NCI-H2227 (cell line): ENCODE results near the gene FAM181A.

Experiments
- DNase-seq: peaks from one replicate; lab custom pipeline; 2025; ENCODE audit not compliant: unreplicated experiment; lab: John Stamatoyannopoulos, UW

The FAM181A gene

DNA sequence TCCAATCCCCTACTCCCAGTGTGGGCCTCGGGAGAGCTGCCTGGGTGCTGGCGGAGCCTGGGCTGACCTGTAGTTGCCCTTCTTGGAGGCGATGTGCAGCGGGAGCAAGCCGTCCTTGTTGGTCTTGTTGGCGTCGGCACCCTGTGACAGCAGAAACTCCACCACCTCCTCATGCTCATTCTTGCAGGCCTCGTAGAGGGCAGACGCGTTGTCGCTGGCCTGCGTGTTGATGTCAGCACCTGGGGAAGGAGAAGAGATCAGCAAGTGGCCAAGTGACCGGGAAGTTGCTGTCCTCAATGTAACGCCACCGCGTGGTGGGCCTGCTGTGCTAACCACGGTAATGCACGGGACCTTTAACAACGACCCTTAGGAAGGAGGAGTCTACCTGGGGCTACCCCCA is 20.1 kb downstream of the FAM181A start:
- no peak for DNase-seq

GRCh38 chr14:93949511-93950075 is 22.4 kb downstream of the FAM181A start:
- no peak for DNase-seq

- DNase-seq = no peak
These were observed 23.9 kb downstream of the FAM181A start for GRCh38 chr14:93950948-93951634.

GRCh38 chr14:93951635-93952540 is 24.7 kb downstream of the FAM181A start:
- DNase-seq = no peak

- no peak for DNase-seq
These were observed 25.7 kb downstream of the FAM181A start for GRCh38 chr14:93952829-93953228.

DNA sequence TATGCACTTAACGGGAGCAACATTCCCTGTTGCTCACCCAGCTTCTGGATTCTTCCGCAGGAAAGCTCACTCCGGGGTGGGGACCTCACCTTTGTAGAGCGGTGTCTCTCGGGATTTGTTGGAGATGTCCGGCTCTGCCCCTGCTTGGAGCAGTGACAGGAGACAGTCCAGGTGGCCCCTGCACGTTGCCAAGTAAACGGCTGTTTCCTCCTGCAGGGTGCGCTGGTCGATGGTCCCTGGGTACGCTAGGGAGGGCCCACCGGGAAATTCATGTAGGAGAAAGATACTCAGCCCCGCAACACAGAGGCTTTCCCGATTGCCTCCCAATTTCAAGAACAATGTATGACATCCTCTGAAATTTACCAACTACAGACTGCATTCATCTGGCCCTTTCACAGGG is 26.1 kb downstream of the FAM181A start:
- DNase-seq = no peak

DNA sequence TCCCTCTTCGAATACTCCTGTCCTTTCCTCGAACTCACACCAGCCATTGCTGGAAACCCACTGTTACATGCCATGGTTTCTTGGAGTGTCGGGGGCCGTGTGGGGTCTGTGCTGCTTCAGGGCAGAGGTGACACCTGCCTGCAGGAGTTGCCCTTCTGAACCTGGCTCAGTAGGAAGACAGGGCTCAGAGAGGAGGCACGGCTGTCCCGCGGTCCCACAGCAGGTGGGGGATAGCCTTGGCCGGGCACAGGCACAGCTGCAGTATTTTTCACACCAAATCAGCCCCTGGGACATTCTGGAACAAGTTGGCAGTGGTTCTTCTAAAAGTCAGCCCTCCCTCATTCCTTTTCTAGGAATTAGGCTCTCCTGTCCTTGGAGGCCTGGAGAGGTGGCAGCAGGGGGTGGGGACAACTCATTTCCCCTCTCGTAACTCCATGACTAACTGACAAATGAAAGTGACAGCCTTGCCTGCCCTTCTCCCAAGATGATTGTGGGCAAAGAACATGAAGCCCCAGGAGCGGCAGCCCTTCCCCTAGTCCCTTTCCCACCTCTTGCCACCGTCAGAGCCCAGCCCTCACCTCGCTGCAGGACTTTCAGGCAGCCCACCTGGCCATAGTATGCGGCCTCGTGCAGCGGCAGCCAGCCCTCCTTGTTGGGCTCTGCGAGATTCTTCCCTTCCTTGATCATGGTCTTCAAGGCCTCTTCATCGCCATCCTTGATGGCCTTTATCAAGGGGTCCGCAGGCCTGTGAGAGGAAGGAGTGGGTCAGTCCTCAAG is 26.8 kb downstream of the FAM181A start:
- DNase-seq = no peak

DNA sequence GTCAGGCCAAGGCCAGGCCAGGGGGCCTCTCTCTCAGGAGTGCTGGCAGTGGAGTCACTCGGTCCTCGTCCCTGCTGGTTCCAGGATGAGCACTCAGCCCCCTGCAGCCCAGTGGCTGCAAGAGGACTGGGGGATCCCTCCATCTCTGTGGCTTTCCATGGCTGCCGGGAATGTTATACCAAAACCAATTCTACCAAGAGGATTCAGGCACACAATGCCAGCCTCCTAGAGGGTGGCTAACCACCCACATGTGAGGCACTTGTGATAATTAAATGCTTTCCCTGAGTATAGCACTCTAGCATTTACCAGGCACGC is 27.3 kb downstream of the FAM181A start:
- DNase-seq = no peak

DNA sequence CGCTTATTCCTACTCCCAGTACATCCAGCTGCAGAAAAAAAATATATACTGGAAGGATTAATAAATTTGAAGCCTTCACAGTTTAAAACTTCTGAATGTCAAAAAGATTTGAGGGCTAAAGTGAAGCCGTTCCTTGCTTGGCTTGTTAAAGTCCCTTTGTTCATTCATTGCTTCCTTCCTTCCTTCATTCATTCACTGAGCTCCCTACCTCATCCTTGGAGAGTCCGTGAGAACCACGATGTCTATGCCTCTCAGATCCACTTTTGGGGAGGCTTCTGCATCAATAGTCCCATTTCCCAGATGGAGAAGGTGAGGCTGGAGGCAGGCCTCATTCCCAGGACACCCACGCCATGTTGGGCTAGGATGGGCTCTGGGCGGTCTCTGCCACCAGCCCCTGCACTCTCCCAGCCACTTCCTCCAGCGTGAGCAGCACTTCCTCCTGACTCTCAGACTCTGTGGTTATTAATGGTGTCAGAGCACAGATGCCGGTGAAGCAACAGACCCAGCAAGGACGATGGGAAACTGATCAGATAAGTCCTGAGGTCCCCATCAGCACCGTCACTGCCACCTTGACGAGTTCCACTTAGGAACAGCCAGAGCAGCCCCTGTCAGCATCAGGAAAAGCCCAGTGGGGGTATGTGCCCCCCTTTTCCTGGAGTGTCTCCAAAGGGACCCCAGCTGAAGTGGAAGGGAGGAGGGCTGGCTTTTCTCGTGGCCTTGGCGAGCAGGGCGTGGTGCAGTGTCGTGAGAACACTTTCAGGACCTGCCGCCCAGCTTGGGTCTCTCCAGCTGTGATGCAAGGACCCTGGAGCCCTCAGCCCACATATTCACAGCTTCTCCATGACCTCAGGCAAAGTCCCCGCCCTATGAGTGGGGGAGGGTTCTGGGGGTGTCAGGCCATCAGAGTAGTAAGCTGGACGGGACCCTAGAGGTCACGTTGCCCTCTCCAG is 28.0 kb downstream of the FAM181A start:
- no peak for DNase-seq

- no peak for DNase-seq
These were observed 28.8 kb downstream of the FAM181A start for GRCh38 chr14:93955850-93956481.

DNA sequence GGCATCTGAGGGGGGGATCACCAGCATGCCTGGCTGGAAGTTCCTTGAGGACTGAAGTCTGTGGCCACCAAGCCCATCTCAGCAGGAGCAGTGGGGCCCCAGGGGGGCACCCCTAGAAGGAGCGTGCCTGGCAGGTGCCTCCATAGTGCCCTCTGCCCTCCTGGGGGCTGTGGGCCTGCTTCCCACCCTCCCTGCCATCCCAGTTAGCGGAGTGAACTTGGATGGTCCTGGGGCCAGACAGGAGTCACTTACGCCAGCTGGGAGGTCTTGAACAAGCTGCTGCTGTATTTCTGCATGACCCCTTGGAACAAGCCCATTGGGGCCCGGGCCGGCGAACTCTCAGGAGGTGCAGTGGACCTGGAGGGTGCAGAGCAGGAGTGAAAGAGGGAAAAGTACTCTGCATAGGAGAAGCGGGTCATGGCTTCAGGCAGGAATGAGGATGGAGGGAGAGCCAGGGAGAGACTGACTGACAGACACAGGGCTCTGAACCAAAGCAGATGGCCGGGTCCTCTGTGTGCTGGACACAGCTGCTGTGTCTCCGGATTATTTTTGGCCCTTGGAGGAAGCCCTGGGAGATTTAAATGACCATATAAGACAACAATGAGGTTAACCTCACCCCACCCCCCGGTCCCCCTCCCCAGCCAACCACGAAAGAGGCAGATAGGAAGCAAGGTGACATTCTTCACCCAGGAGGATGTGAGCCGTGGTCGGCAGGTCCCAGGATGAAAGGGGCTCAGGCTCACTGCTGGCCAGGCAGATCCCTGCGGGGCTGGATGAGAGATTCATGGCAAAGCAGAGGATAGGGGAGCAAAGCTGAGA is 29.6 kb downstream of the FAM181A start:
- DNase-seq = no peak

DNA sequence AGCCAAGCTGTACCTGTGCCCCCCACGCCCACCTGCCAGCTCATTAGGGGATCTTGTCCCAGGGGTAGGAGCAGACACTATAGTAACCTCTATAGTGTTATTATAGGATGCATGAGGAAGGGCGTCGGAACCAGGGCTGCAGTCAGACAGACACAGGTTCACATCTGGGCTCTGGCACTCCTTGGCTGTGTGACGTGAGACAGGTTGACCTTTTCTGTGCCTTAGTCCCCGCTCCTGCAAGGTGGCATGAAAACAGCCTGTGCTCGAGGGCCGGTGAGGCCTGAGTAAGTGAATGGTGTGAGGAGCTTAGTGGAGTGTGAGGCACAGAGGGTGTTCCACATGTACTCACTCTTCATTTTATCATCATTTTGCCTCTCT is 30.2 kb downstream of the FAM181A start:
- no peak for DNase-seq

GRCh38 chr14:93957751-93958566 is 30.8 kb downstream of the FAM181A start:
- no peak for DNase-seq

DNA sequence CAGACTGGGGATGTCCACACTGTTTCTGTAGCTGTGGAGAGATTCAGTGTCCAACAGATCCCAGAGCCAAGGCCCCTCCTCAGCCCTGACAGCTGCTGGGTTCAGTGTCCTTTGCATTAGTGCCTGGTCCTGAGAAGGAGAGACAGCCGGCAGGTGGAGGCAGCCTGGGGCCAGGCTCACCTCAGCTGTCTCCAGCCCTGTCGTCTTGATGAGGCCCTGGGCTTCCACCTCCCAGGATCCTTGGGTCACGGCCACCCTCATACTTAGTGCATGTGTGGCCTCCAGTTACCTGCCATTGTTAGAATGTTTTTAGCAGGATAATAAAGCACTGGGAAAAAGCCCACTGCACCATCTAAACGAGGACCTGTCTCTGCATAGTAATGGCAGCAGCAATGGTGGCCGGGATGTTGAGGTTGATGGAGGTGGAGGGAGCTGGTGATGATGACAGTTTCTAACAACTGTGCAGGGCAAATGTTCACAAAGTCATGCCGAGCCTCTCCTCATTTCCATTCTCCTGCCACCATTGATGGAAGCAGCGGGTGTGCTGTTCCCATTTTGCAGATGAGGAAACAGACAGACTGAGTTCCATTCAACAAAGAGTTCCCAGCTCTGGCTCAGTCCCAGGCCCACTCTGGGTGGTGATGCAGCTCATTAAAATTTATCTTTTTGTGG is 31.6 kb downstream of the FAM181A start:
- DNase-seq = no peak

DNA sequence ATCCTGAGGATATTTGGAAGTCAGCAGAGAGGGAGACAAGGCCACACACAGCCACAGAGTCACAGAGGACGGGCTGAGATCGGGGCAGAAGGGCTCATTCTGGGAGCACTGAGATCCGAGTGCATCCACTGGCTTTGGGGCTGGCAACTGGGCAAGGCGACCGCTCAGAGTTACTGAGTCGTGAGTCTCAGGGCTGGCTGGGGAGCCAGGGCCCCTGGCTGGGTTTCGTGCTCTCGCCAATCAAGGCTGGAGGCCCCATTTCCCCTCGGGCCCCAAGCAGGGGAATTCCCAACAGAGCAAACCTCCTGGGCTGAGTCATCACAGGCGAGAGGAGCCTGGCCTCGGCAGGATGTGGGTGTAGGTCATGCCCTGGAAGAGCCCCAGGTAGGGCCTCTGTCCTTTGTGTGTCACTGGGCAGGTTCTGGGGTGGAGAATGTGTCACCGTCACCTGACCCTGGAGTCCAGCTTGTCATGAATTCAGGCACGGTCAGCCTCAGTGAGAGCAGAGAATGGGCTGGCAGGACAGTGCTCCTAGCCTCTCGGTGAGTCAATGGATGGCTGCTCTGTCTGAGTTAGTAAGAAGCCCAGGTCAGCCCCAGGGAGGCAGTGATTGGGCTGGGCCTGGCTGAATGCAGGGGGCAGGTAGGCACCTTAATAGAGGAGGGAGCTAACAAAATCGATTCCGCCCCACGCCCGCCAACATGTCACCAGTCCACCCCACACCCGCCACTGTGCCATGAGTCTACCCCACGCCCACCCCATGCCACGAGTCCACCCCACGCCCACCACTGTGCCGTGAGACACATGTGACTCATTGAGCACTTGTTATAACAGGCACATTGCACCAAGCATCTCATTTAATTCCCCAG is 32.3 kb downstream of the FAM181A start:
- no peak for DNase-seq

GRCh38 chr14:93960108-93960475 is 32.9 kb downstream of the FAM181A start:
- no peak for DNase-seq
